Caco-2 (cell line): ENCODE measurements around the gene CMTM2. TPM values are rescaled to one million over a fixed set of nuclear protein-coding genes. Genes with fewer than 3 reads are reported as not detected.

Experiments used
- BruUV-seq: library from RNA; stranded (reverse); fragments of 400-500 nt; replicated peaks from 2 replicates; lab custom pipeline; 2021; lab: Mats Ljungman, UMichigan
- CTCF ChIA-PET: fragments of 300-600 bp; sonication (Branson Sonifier 250); formaldehyde crosslinking; loops from one replicate; lab custom pipeline; 2022; ENCODE audit warnings: antibody characterized with exemption; lab: Charles Lee
- POLR2A ChIA-PET: fragments of 300-600 bp; sonication (Branson Sonifier 250); formaldehyde crosslinking; loops from one replicate; lab custom pipeline; 2022; ENCODE audit warnings: antibody characterized with exemption; lab: Charles Lee
- DNase-seq, 2 experiments: peaks; one replicate each; pipeline versions ENCODE4 v3.0.0 to v3.0.0-alpha.2; 2020 to 2022
- H3K27me3 ChIP-seq: replicated peaks from 2 replicates; pipeline ENCODE4 v1.6.0; 2011; ENCODE audit warnings: low read length; ENCODE audit not compliant: control insufficient read depth, insufficient read depth
- H3K36me3 ChIP-seq: 2 replicates; pipeline ENCODE4 v1.5.1; 2011; ENCODE audit warnings: low read length; ENCODE audit not compliant: control insufficient read depth, insufficient read depth
- H3K4me1 ChIP-seq: fragments of 250-450 bp; sonication (Bioruptor Pico); 2 replicates; pipeline ENCODE4 v1.5.1; 2020; ENCODE audit warnings: mild to moderate bottlenecking
- H3K4me3 ChIP-seq: 2 replicates; pipeline ENCODE4 v1.5.1; 2011; ENCODE audit warnings: low read depth, mild to moderate bottlenecking, control low read depth, low read length
- H3K9me3 ChIP-seq: fragments of 250-450 bp; sonication (Bioruptor Pico); 2 replicates; pipeline ENCODE4 v1.5.1; 2020; ENCODE audit warnings: mild to moderate bottlenecking, moderate library complexity
- H3K27ac Mint-ChIP-seq: one replicate; pipeline ENCODE4 v1.8.0; 2022; ENCODE audit warnings: mixed read lengths; ENCODE audit not compliant: unreplicated experiment
- H3K27me3 Mint-ChIP-seq: one replicate; pipeline ENCODE4 v1.8.0; 2022; ENCODE audit warnings: mixed read lengths; ENCODE audit not compliant: insufficient read depth, unreplicated experiment
- H3K36me3 Mint-ChIP-seq: one replicate; pipeline ENCODE4 v1.8.0; 2022; ENCODE audit warnings: mild to moderate bottlenecking, mixed read lengths; ENCODE audit not compliant: insufficient read depth, unreplicated experiment
- H3K4me1 Mint-ChIP-seq: one replicate; pipeline ENCODE4 v1.8.0; 2022; ENCODE audit warnings: low read depth, mixed read lengths; ENCODE audit not compliant: unreplicated experiment
- H3K4me3 Mint-ChIP-seq: one replicate; pipeline ENCODE4 v1.8.0; 2022; ENCODE audit warnings: mild to moderate bottlenecking, moderate library complexity, mixed read lengths; ENCODE audit not compliant: unreplicated experiment
- H3K9me3 Mint-ChIP-seq: one replicate; pipeline ENCODE4 v1.8.0; 2022; ENCODE audit warnings: mixed read lengths; ENCODE audit not compliant: unreplicated experiment
- CTCF ChIP-seq, 2 experiments: fragments of 200-600 bp in 1 of 2; IDR thresholded peaks; 1 replicate in 1 of 2; 2 replicates in 1 of 2; pipeline versions ENCODE4 v1.5.1 to v1.8.0; 2011 to 2022; ENCODE audit warnings: antibody characterized with exemption in 1 of 2, control low read depth in 1 of 2, inconsistent platforms in 1 of 2, low read depth in 1 of 2, low read length in 1 of 2, mild to moderate bottlenecking in 1 of 2, moderate library complexity in 1 of 2; ENCODE audit not compliant: insufficient read depth in 1 of 2, severe bottlenecking in 1 of 2, unreplicated experiment in 1 of 2
- intact Hi-C: fragments of 100-400 bp; cut with micrococcal nuclease; formaldehyde crosslinking; loops from one replicate; pipeline ENCODE4 v1.10.0; 2022; ENCODE audit not compliant: unreplicated experiment
- total RNA-seq: library from RNA; stranded (reverse); gene quantifications from 2 replicates; pipeline ENCODE4 v1.2.3, GENCODE V29; 2022

The CMTM2 gene
- total RNA-seq, 1 experiment from 2014 or later = not detected

- no peak for TF ChIP-seq CTCF (IDR thresholded peaks at IDR 0.05; ENCODE audit: insufficient read depth in 1 of 2, low read depth in 1 of 2, low read length in 1 of 2, severe bottlenecking in 1 of 2, unreplicated experiment in 1 of 2)
- Mint-ChIP-seq H3K27ac (no peak overlapping the region), H3K36me3 (peaks cover 68% of the 10 kb centered on the region), H3K4me1 (no peaks in the 10 kb centered on the region), H3K27me3 (no peaks in the 10 kb centered on the region), H3K9me3 (no peaks in the 10 kb centered on the region), H3K4me3 (no peak overlapping the region)
- intact Hi-C loops = no loop called here
- H3K9me3 ChIP-seq = no peaks in the 10 kb centered on the region
- H3K36me3 ChIP-seq = peaks cover 7% of the 10 kb centered on the region
- ChIA-PET CTCF (interaction anchor here (0.6 to 2.0 kb wide), 2 partner anchors 10 to 18 kb away, joined by 6 to 14 read pairs; no protein-coding TSS in a partner anchor), POLR2A (no interaction called here)
- BruUV-seq = TSS peak; percentile 4
- no peaks in the 10 kb centered on the region for H3K27me3 ChIP-seq
- H3K4me3 ChIP-seq = no peak overlapping the region
- H3K4me1 ChIP-seq = no peaks in the 10 kb centered on the region
- no peak for DNase-seq
These were observed 39.5 kb downstream of the CMTM2 start for GRCh38 chr16:66618588-66619375.

- H3K4me1 ChIP-seq = no peaks in the 10 kb centered on the region
- no peaks in the 10 kb centered on the region for H3K4me1 Mint-ChIP-seq
These were observed 40.5 kb downstream of the CMTM2 start for GRCh38 chr16:66619534-66620428.

More at GRCh38 chr16:66619534-66620428, 40.5 kb downstream of the CMTM2 start:
- Histone ChIP-seq H3K27me3 (no peaks in the 10 kb centered on the region), H3K36me3 (peaks cover 7% of the 10 kb centered on the region), H3K4me3 (no peak overlapping the region), H3K9me3 (no peaks in the 10 kb centered on the region)
- Mint-ChIP-seq H3K9me3 (no peaks in the 10 kb centered on the region), H3K36me3 (peaks cover 69% of the 10 kb centered on the region), H3K27ac (no peak overlapping the region), H3K4me3 (no peak overlapping the region), H3K27me3 (no peaks in the 10 kb centered on the region)
- intact Hi-C loops = no loop called here
- ChIA-PET POLR2A (no interaction called here), CTCF (interaction anchor here (1.3 kb wide), 1 partner anchor 11 kb away, joined by 9 read pairs; no protein-coding TSS in a partner anchor)
- no TSS peak for BruUV-seq
- no peak for DNase-seq
- TF ChIP-seq CTCF (IDR thresholded peaks at IDR 0.05; ENCODE audit: insufficient read depth in 1 of 2, low read depth in 1 of 2, low read length in 1 of 2, severe bottlenecking in 1 of 2, unreplicated experiment in 1 of 2) = no peak
